22Rv1 (cell line): ENCODE data around the gene COPE.

Source experiments
- CTCF ChIP-seq: fragments of 450-650 bp; IDR thresholded peaks from 2 replicates; pipeline ENCODE4 v1.5.1; 2017; ENCODE audit warnings: mild to moderate bottlenecking
- ZFX ChIP-seq: fragments of 450-650 bp; IDR thresholded peaks from 2 replicates; pipeline ENCODE4 v1.6.1; 2017; ENCODE audit warnings: antibody characterized with exemption, borderline replicate concordance

GRCh38 chr19:18954094-18954493, 34.9 kb upstream of the COPE start:
- TF ChIP-seq CTCF (no peak), ZFX (no peak)
